ENCODE data around the gene GTPBP10. TPM values are rescaled to one million over a fixed set of nuclear protein-coding genes. Genes with fewer than 3 reads are reported as not detected.
"Not testable (repeated sequence)": the region's sequence is repeated elsewhere in the genome, so short reads cannot be mapped to it uniquely, and the experiment has no call there.

The GTPBP10 gene
- total RNA-seq, 2 experiments from 2014 or later: 11.8 to 13.7 TPM

DNA sequence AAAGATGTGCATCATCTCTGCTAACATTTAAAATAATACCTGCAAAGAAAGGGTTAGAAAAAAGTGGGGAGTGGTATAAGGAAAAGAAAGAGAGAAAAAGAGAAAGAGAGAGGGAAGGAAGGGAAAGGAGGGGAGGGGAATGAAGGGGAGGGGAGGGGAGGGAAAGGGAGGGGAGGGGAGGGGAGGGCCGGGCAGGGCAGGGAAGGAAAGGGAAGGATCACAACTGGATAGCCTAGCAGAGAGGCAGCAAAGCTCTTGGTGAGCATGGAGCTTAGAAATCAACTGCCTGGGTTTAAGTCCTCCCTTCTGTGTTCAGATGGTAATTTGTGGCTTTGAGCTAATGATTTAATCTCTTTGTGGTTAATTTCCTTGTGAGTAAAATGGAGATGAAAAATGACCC, 20.0 kb upstream of the GTPBP10 start:
- Mint-ChIP-seq H3K36me3 (ENCODE audit: low read depth) (no peaks in the 10 kb centered on the region), H3K27me3 (peaks cover 30% of the 10 kb centered on the region), H3K4me1 (ENCODE audit: low read depth) (peaks cover 3% of the 10 kb centered on the region), H3K27ac (no peak overlapping the region), H3K9me3 (no peaks in the 10 kb centered on the region), H3K4me3 (no peak overlapping the region)
- no peak for TF ChIP-seq CTCF (IDR thresholded peaks at IDR 0.05)
- intact Hi-C loops (cut with DNase I, micrococcal nuclease): no loop called here
- no peak for DNase-seq
- Histone ChIP-seq H3K4me1 (ENCODE audit: insufficient read depth, low read length) (no peaks in the 10 kb centered on the region), H3K27ac (ENCODE audit: low read depth in 1 of 2, low read length in 2 of 2) (no peak overlapping the region), H3K36me3 (ENCODE audit: insufficient read depth, low read length) (no peaks in the 10 kb centered on the region), H3K4me3 (ENCODE audit: low read length) (no peak overlapping the region), H3K27me3 (ENCODE audit: control insufficient read depth in 1 of 2, insufficient read depth in 2 of 2, low read length in 2 of 2) (peaks cover 8 to 20% of the 10 kb centered on the region in 2 experiments), H3K9me3 (ENCODE audit: control insufficient read depth in 1 of 2, insufficient read depth in 1 of 2, low read length in 2 of 2) (no peaks in the 10 kb centered on the region)
- CTCF ChIA-PET: no interaction called here
- no peak for ATAC-seq (ENCODE audit: poor library complexity)
- POLR2A ChIA-PET: no interaction called here

DNA sequence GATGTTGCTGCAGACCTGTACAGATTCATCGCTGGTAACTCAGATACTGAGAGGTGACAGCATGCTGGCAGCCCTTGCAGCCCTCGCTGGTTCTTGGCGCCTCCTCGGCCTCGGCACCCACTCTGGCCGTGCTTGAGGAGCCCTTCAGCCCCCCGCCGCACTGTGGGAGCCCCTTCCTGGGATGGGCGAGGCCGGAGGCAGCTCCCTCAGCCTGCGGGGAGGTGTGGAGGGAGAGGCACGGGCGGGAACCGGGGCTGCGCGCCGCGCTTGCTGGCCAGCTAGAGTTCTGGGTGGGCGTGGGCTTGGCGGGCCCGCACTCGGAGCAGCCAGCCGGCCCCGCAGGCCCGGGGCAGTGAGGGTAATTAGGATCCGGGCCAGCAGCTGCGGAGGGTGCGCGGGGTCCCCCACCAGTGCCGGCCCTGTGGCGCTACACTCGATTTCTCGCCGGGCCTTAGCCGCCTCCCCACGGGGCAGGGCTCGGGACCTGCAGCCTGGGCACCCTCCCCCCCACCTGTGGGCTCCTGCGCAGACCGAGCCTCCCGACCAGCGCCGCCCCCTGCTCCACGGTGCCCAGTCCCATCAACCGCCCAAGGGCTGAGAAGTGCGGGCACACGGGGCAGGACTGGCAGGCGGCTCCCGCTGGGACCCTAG, 12.2 kb upstream of the GTPBP10 start:
- intact Hi-C loops (cut with DNase I, micrococcal nuclease): no loop called here
- Mint-ChIP-seq H3K4me1 (ENCODE audit: low read depth) (no peaks in the 10 kb centered on the region), H3K4me3 (no peak overlapping the region), H3K27ac (no peak overlapping the region), H3K9me3 (no peaks in the 10 kb centered on the region), H3K36me3 (ENCODE audit: low read depth) (no peaks in the 10 kb centered on the region), H3K27me3 (peaks cover 19% of the 10 kb centered on the region)
- no peak for DNase-seq
- no peaks in the 10 kb centered on the region for H3K36me3 ChIP-seq (ENCODE audit: insufficient read depth, low read length)
- H3K4me3 ChIP-seq (ENCODE audit: low read length): no peak overlapping the region
- ATAC-seq (ENCODE audit: poor library complexity): no peak
- no peaks in the 10 kb centered on the region for H3K4me1 ChIP-seq (ENCODE audit: insufficient read depth, low read length)
- no peaks in the 10 kb centered on the region for H3K27me3 ChIP-seq (ENCODE audit: control insufficient read depth in 1 of 2, insufficient read depth in 2 of 2, low read length in 2 of 2)
- TF ChIP-seq CTCF (IDR thresholded peaks at IDR 0.05): no peak
- H3K9me3 ChIP-seq (ENCODE audit: control insufficient read depth in 1 of 2, insufficient read depth in 1 of 2, low read length in 2 of 2): no peaks in the 10 kb centered on the region
- POLR2A ChIA-PET: no interaction called here
- no peak overlapping the region for H3K27ac ChIP-seq (ENCODE audit: low read depth in 1 of 2, low read length in 2 of 2)
- CTCF ChIA-PET: no interaction called here

GRCh38 chr7:90334926-90335325, 11.6 kb upstream of the GTPBP10 start:
- intact Hi-C loops (cut with DNase I, micrococcal nuclease); H3K27me3 ChIP-seq (ENCODE audit: control insufficient read depth in 1 of 2, insufficient read depth in 2 of 2, low read length in 2 of 2); H3K4me1 Mint-ChIP-seq (ENCODE audit: low read depth); H3K4me3 ChIP-seq (ENCODE audit: low read length); H3K27ac Mint-ChIP-seq; H3K36me3 Mint-ChIP-seq (ENCODE audit: low read depth); H3K4me3 Mint-ChIP-seq; DNase-seq; H3K9me3 Mint-ChIP-seq; H3K27ac ChIP-seq (ENCODE audit: low read depth in 1 of 2, low read length in 2 of 2); H3K9me3 ChIP-seq (ENCODE audit: control insufficient read depth in 1 of 2, insufficient read depth in 1 of 2, low read length in 2 of 2); H3K36me3 ChIP-seq (ENCODE audit: insufficient read depth, low read length); ATAC-seq (ENCODE audit: poor library complexity); POLR2A ChIA-PET; CTCF ChIA-PET; H3K4me1 ChIP-seq (ENCODE audit: insufficient read depth, low read length): not testable (repeated sequence)
- peaks cover 19% of the 10 kb centered on the region for H3K27me3 Mint-ChIP-seq

- DNase-seq (no peak), ATAC-seq (ENCODE audit: poor library complexity) (no peak)
- Mint-ChIP-seq H3K9me3 (no peaks in the 10 kb centered on the region), H3K4me3 (no peak overlapping the region), H3K27ac (no peak overlapping the region), H3K27me3 (peaks cover 15% of the 10 kb centered on the region), H3K36me3 (ENCODE audit: low read depth) (no peaks in the 10 kb centered on the region), H3K4me1 (ENCODE audit: low read depth) (no peaks in the 10 kb centered on the region)
- Histone ChIP-seq H3K4me1 (ENCODE audit: insufficient read depth, low read length) (no peaks in the 10 kb centered on the region), H3K4me3 (ENCODE audit: low read length) (no peak overlapping the region), H3K9me3 (ENCODE audit: control insufficient read depth in 1 of 2, insufficient read depth in 1 of 2, low read length in 2 of 2) (no peaks in the 10 kb centered on the region), H3K36me3 (ENCODE audit: insufficient read depth, low read length) (no peaks in the 10 kb centered on the region), H3K27me3 (ENCODE audit: control insufficient read depth in 1 of 2, insufficient read depth in 2 of 2, low read length in 2 of 2) (no peaks in the 10 kb centered on the region), H3K27ac (ENCODE audit: low read depth in 1 of 2, low read length in 2 of 2) (no peak overlapping the region)
- TF ChIP-seq CTCF (IDR thresholded peaks at IDR 0.05): no peak
- intact Hi-C loops (cut with DNase I, micrococcal nuclease): no loop called here
- CTCF ChIA-PET: no interaction called here
- POLR2A ChIA-PET: interaction anchor here (1.4 kb wide), 1 partner anchor 9 kb away, joined by 4 read pairs; the partner anchor contains the start of gene GTPBP10
Observed at GRCh38 chr7:90337106-90337505, 9.4 kb upstream of the GTPBP10 start.

All from CD4-positive, alpha-beta T cell (primary cell).